Measurements from ENCODE around the gene UBE2A. TPM values are rescaled to one million over a fixed set of nuclear protein-coding genes. Genes with fewer than 3 reads are reported as not detected.

UBE2A gene
- total and polyA plus RNA-seq, 2 donors (not counting 1 experiment from before 2014, with no cell fraction given): 50.3 to 70.9 TPM

DNA sequence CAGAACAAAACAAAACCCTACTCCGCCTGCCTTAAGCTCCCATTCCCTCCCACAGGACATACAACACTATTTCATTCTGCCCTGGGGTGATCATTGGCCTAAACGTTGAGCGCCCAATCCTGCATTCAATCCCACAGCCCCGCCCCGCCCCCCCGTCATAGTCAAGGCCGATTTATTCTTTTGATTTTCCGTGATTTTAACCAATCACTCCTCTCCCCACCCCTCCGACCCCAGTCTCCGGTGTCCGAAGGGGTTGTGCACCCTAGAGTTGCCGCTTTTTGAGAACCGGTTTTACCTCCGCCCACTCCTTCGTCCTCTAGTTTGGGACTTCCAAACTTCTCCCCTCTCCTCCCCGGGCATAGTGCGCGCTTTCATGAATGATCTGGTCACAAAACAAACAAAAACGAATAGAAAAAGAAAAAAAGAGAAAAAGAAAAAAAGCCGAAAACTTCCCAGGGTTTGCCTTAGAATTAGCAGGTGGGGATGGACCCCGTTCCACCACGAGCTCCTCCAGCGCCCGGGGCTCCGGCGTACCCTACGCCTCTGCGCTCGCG, 446 bp upstream of the UBE2A start:
- intact Hi-C loops (cut with micrococcal nuclease): loop anchor here (1.0 kb wide), 4 partner anchors 9 to 105 kb away; partner anchors contain the start of gene STEEP1
- CTCF ChIA-PET: interaction anchor here (1.0 to 2.2 kb wide), 4 partner anchors 32 to 106 kb away, joined by 3 to 7 read pairs (median 4); partner anchors contain the start of genes NKRF and SLC25A5
- TF ChIP-seq, protein P1, sequence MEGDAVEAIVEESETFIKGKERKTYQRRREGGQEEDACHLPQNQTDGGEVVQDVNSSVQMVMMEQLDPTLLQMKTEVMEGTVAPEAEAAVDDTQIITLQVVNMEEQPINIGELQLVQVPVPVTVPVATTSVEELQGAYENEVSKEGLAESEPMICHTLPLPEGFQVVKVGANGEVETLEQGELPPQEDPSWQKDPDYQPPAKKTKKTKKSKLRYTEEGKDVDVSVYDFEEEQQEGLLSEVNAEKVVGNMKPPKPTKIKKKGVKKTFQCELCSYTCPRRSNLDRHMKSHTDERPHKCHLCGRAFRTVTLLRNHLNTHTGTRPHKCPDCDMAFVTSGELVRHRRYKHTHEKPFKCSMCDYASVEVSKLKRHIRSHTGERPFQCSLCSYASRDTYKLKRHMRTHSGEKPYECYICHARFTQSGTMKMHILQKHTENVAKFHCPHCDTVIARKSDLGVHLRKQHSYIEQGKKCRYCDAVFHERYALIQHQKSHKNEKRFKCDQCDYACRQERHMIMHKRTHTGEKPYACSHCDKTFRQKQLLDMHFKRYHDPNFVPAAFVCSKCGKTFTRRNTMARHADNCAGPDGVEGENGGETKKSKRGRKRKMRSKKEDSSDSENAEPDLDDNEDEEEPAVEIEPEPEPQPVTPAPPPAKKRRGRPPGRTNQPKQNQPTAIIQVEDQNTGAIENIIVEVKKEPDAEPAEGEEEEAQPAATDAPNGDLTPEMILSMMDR (IDR thresholded peaks at IDR 0.05): no peak

DNA sequence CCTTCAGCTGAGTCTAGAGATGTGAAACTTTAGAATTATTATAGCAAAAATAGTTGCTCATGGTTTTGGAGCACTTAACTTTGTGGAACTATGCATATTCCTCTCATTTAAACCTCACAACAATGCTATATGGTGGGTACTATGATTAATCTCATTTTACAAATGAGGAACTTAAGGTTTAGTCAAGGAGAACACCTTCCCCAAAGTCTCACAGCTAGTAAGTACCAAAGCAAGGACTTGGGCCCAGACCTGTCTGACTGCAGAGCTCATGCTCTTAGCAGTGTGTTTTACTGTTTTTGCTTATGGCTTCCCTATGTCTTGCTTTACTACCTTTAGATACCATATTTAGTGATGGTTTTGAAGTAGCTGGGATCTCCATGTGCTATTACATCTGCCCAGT, 5.1 kb downstream of the UBE2A start:
- peaks cover 28 to 38% of the 10 kb centered on the region in 2 donors for H3K4me1 ChIP-seq (ENCODE audit: control insufficient read depth in 2 of 2, insufficient read depth in 2 of 2, low read length in 2 of 2)
- peak overlapping the region; percentile 10 to 55 for H3K27ac ChIP-seq (ENCODE audit: low read length in 2 of 2)
- no peak overlapping the region for H3K9ac ChIP-seq (ENCODE audit: low read length)
- Mint-ChIP-seq H3K27me3 (no peaks in the 10 kb centered on the region), H3K4me1 (peaks cover 39% of the 10 kb centered on the region), H3K27ac (peak overlapping the region; percentile 78), H3K9me3 (ENCODE audit: insufficient read depth) (no peaks in the 10 kb centered on the region), H3K4me3 (no peak overlapping the region)
- H3K9me3 ChIP-seq (ENCODE audit: control extremely low read depth in 1 of 3, control insufficient read depth in 2 of 3, insufficient read depth in 1 of 3, low read length in 2 of 3): no peaks in the 10 kb centered on the region
- no peak overlapping the region for H2AFZ ChIP-seq (ENCODE audit: insufficient read depth, low read depth, low read length, poor library complexity, severe bottlenecking)
- intact Hi-C loops (cut with micrococcal nuclease): no loop called here
- ChIA-PET CTCF (interaction anchor here (0.7 to 1.6 kb wide), 7 partner anchors 23 to 205 kb away, joined by 3 to 9 read pairs (median 4); partner anchors contain the start of genes NKRF and SEPTIN6), POLR2A (interaction anchor here (0.6 to 1.7 kb wide), 2 partner anchors 26 to 50 kb away, joined by 4 read pairs; partner anchors contain the start of gene NKRF)
- H3K27me3 ChIP-seq (replicated peaks in 1 of 4; ENCODE audit: control extremely low read depth in 1 of 4, control insufficient read depth in 3 of 4, insufficient read depth in 4 of 4, low read length in 3 of 4): no peaks in the 10 kb centered on the region
- ATAC-seq (ENCODE audit: low read depth) (peak; percentile 70), DNase-seq (peak; percentile 58)
- peaks cover 0 to 5% of the 10 kb centered on the region in 2 experiments for H3K36me3 ChIP-seq (replicated peaks in 1 of 2; ENCODE audit: control extremely low read depth in 1 of 2, control insufficient read depth in 1 of 2, extremely low read depth in 1 of 2, insufficient read depth in 2 of 2, low read length in 1 of 2)
- peaks cover 17% of the 10 kb centered on the region for H3K79me2 ChIP-seq (ENCODE audit: control insufficient read depth, insufficient read depth, low read length)
- H3K4me2 ChIP-seq (replicated peaks; ENCODE audit: low read depth, low read length, poor library complexity, severe bottlenecking): peak overlapping the region; percentile 19
- peaks cover 7% of the 10 kb centered on the region for H4K20me1 ChIP-seq (ENCODE audit: control insufficient read depth, insufficient read depth, low read length, poor library complexity, severe bottlenecking)
- H3K4me3 ChIP-seq (ENCODE audit: control extremely low read depth in 1 of 5, extremely low read depth in 1 of 5, insufficient read depth in 1 of 5, low read depth in 2 of 5, low read length in 4 of 5): no peak overlapping the region
- TF ChIP-seq, protein P1 (IDR thresholded peaks at IDR 0.05): no peak
- TF ChIP-seq EZH2 (IDR thresholded peaks at IDR 0.05; ENCODE audit: borderline replicate concordance, insufficient read depth, low read depth, low read length, poor library complexity, severe bottlenecking): no peak

More for the DNA sequence above, 446 bp upstream of the UBE2A start:
- 2% methylated on average over 8 of the region's 30 CpGs for WGBS (ENCODE audit: insufficient coverage)
- Histone ChIP-seq H3K27me3 (replicated peaks in 1 of 4; ENCODE audit: control extremely low read depth in 1 of 4, control insufficient read depth in 3 of 4, insufficient read depth in 4 of 4, low read length in 3 of 4) (no peaks in the 10 kb centered on the region), H3K9me3 (ENCODE audit: control extremely low read depth in 1 of 3, control insufficient read depth in 2 of 3, insufficient read depth in 1 of 3, low read length in 2 of 3) (no peaks in the 10 kb centered on the region), H2AFZ (ENCODE audit: insufficient read depth, low read depth, low read length, poor library complexity, severe bottlenecking) (peak overlapping the region; percentile 84), H4K20me1 (ENCODE audit: control insufficient read depth, insufficient read depth, low read length, poor library complexity, severe bottlenecking) (peaks cover 7% of the 10 kb centered on the region), H3K4me2 (replicated peaks; ENCODE audit: low read depth, low read length, poor library complexity, severe bottlenecking) (peak overlapping the region; percentile 75), H3K79me2 (ENCODE audit: control insufficient read depth, insufficient read depth, low read length) (peaks cover 17% of the 10 kb centered on the region), H3K9ac (ENCODE audit: low read length) (peak overlapping the region; percentile 77), H3K36me3 (replicated peaks in 1 of 2; ENCODE audit: control extremely low read depth in 1 of 2, control insufficient read depth in 1 of 2, extremely low read depth in 1 of 2, insufficient read depth in 2 of 2, low read length in 1 of 2) (no peaks in the 10 kb centered on the region), H3K4me1 (ENCODE audit: control insufficient read depth in 2 of 2, insufficient read depth in 2 of 2, low read length in 2 of 2) (peaks cover 20 to 25% of the 10 kb centered on the region in 2 donors), H3K4me3 (ENCODE audit: control extremely low read depth in 1 of 5, extremely low read depth in 1 of 5, insufficient read depth in 1 of 5, low read depth in 2 of 5, low read length in 4 of 5) (peak overlapping the region; percentile 42 to 77 (median 70)), H3K27ac (ENCODE audit: low read length in 2 of 2) (peak overlapping the region; percentile 68 to 83)
- Mint-ChIP-seq H3K27ac (peak overlapping the region; percentile 88), H3K4me3 (peak overlapping the region; percentile 88), H3K27me3 (no peaks in the 10 kb centered on the region), H3K9me3 (ENCODE audit: insufficient read depth) (no peaks in the 10 kb centered on the region), H3K4me1 (peaks cover 27% of the 10 kb centered on the region)
- POLR2A ChIA-PET: interaction anchor here (1.2 to 2.3 kb wide), 8 partner anchors 9 to 218 kb away, joined by 3 to 17 read pairs (median 8); partner anchors contain the start of genes NKRF, RPL39, SEPTIN6 and STEEP1
- no peak for DNase-seq
- peak; percentile 1 for ATAC-seq (ENCODE audit: low read depth)

All from B cell (primary cell).